ENCODE measurements around the gene POP5.

Gene POP5

GRCh38 chr12:120588948-120589930, 8.0 kb upstream of the POP5 start:
- no peak for DNase-seq

GRCh38 chr12:120588371-120588770, 7.2 kb upstream of the POP5 start:
- DNase-seq: no peak

DNA sequence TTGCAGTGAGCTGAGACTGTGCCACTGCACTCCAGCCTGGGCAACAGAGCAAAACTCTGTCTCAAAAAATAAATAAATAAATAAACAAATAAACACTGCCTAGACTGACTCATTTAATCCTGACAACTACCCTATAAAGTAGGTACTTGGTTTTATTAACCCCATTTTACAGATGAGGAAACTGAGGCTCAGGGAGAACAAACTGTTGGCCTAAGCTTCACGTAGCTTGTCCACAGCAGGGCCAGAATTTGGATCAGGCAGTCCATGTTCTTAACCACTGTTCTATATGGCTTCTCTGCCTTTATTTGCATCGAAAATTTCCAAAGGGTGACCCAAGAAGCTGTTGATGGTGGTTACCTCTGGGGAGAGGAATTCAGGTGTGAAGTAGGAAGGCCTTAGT, 5.7 kb upstream of the POP5 start:
- no peak for DNase-seq

DNA sequence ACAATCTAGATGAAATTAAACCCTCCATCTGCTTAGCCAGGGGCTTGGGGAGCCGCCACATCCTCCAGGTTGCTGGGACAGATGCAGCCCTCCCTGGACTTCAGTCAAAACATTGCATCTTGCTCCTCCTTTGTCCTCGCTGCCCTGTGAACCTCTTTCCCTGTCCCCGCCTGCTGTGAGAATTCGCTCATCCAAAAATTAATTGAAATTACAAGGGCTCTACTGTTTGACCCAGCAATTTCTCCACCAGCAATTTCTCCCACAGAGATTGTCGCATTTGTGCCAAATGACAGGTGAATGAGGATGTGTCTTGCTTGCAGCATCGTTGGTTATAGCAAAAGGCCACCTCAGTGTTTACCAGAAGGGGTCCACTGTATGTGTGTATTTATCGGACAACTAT, 5.0 kb upstream of the POP5 start:
- DNase-seq: no peak

DNA sequence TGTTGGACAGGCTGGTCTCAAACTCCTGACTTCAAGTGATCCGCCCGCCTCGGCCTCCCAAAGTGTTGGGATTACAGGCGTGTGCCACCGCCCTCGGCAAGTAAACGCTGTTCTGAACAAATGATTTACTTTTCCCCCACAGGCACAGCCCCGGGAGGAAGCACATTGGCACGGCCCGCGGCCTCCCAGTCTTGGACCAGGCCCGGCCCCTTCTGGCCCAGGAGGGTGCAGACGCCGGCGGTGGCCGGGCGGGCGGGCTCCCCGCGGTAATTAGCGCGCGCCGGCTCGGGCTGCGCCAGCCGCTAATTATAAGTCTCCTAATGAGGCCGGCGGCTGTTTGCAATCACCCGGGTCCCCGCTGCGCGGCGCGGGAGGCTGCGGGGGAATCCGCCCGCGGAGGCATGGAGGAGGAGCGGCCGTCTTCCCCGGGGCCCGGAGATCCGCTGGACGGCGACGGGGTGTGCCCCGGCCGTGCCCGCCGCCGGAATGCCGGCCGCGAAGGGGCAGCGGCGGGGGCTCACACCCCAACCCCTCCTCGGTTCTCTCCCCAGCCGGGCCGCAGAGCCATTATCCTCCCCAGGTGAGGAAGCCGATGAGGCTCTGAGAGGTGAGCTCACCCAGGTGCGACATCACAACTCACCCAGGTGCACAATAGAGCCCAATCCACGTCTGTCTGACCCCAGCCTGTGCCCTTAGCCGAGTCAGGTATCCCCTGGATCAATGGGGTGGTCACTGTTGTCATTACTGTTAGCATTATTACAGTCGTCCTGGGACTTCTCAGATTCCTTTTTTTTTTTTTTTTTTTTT, 3.3 kb upstream of the POP5 start:
- peak; percentile 27 for DNase-seq

- peak; percentile 45 for DNase-seq
Observed at GRCh38 chr12:120583478-120584030, 2.4 kb upstream of the POP5 start.

DNA sequence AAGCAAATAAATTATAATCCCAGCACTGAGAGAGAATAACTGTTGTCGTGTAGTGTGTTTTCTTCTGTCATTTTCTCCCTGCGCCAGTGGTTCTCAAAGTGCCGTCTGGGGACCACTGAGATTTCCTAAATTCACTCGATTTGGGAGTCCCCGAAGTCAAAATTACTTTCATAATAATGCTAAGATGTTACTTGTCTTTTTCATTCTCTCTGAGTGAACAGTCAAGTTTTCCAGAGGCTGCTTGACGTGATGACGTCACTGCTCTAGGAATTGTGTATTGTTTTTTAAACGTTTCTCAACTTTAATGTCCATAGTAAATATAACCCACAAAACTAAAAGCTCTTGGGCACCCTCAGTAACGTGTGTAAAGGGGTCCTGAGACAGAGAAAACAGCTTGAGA, 796 bp upstream of the POP5 start:
- no peak for DNase-seq

DNA sequence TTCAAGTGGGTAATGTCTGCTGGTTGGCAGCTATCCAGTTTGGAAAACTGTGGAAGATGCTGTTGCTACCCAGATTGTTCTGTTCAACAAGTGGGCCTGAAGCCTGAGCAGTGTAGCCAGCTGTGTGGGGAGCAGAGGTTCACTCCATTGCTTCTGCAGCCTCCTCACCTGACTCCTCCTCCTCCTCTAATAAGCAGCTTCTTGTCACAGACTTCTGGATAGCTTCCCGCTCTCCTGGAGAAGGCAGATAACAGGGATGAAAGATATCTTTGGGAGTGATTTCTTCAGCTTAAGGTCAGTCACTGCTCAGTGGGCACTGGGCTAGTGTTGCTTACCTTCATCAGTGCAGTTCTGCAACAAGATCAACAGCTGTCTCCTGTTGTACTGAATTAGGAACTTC, 2.0 kb downstream of the POP5 start:
- DNase-seq: no peak

GRCh38 chr12:120574106-120574505, 7.1 kb downstream of the POP5 start:
- DNase-seq: no peak

- DNase-seq: no peak
Observed at GRCh38 chr12:120573560-120573959, 7.6 kb downstream of the POP5 start.

DNA sequence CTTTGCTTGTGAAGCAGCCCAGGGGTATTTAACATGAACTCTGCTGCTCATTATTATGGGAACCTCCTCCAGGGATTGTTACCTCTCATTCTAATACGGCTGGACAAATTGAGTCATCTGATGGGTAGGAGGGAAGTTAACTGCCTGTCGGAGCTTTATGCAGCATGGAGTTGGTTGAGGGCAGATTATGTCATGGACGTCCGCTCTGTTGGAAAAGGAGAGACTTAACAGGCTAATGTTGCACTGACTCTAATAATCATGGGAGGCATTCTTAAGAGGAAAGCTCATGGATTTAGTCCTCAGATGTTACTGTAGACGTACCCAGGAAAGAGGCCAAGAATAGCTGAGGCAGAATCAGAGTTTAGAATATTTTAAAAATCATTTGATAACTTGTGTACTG, 9.9 kb downstream of the POP5 start:
- no peak for DNase-seq

- DNase-seq: no peak
Observed at GRCh38 chr12:120563495-120563894, 17.7 kb downstream of the POP5 start.

- no peak for DNase-seq
Observed at GRCh38 chr12:120562906-120563305, 18.3 kb downstream of the POP5 start.

- DNase-seq: no peak
Observed at GRCh38 chr12:120557589-120557988, 23.6 kb downstream of the POP5 start.

DNA sequence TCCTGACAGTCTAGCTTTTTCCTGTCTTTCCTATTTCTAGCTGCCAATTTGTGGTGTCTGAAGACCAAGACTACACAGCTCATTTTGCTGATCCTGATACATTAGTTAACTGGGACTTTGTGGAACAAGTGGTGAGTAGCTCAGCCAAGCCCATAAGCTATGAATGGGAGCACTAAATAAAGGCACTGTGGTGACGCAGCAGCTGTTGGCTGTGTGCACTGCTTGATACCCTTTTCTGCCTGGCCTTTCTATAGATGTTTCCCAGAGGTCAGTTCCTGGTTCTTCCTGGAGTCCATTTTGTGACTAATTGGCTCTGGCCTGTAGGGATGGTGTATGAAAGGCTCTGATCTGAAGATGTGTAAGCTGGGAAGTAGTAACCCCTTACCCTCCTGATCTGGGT, 26.5 kb downstream of the POP5 start:
- no peak for DNase-seq

DNA sequence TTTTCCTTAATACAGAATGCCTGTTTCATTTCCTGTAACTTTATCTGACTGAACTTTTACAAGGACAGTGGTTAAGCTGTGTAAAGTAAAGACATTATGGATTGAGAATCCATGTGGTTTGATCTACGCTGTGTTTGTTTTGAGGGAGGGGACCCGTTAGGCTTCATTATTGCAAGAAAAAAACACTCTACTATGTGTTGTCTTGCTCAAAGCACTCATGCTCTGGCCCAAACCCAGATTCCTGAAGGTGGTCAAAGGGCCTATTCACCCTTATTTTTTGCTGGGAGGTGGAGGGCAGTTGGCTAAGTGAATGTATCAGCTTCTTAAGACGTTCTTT, 35.2 kb downstream of the POP5 start:
- DNase-seq: no peak

- no peak for DNase-seq
Observed at GRCh38 chr12:120544691-120545090, 36.5 kb downstream of the POP5 start.

DNA sequence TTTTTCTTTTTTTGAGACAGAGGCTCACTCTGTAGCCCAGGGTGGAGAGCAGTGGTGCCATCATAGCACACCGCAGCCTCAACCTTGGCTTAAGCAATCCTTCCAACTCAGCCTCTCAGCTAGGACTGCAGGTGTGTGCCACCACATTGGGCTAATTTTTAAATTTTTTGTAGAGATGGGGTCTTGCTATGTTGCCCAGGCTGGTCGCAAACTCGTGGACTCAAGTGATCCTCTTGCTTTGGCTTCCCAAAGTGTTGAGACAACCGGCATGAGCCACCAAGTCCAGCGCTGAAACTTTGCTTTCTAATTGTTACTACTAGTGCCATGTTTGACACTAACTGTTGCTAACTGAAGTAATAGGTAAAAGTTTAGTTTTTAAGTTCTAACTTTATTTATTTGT, 39.0 kb downstream of the POP5 start:
- DNase-seq: no peak

GRCh38 chr12:120540445-120540844, 40.8 kb downstream of the POP5 start:
- no peak for DNase-seq

DNA sequence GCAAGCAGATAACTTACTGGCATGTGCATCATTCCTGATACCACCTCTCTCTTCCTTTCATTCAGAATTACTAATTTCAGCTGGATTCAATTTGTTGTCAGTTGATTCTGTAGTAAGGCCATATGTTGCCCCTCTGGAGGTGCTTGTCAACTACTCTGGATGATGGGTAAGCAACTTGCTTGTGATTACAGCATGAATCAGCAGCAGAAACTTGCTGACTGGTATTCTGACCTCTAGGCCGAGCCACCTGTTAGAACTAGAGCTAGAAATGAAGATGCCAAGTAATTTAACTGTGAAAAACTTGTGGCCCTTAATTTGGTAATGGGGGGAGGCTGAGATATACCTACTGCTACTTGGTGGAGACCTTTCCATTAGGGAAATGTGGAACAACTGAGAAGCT, 41.9 kb downstream of the POP5 start:
- DNase-seq: no peak

- no peak for DNase-seq
Observed at GRCh38 chr12:120538281-120539156, 42.7 kb downstream of the POP5 start.

GRCh38 chr12:120537856-120538220, 43.4 kb downstream of the POP5 start:
- no peak for DNase-seq

All from activated gamma-delta T cell (primary cell).